HepG2 (cell line): ENCODE measurements around the gene TPST2.

ENCODE experiments used
- ELF4 ChIP-seq: sonication (generic); formaldehyde crosslinking; IDR thresholded peaks from 2 replicates; pipeline ENCODE4 v1.5.0; 2020; ENCODE audit warnings: missing genetic modification reagents, mild to moderate bottlenecking, moderate library complexity, borderline replicate concordance
- NONO ChIP-seq, 2 experiments: fragments of 450-650 bp in 1 of 2; sonication (generic) in 1 of 2; formaldehyde crosslinking in 1 of 2; IDR thresholded peaks in 1 of 2; conservative IDR thresholded peaks in 1 of 2; 2 replicates each; pipeline versions ENCODE4 v1.6.1 to v1.8.0; 2017 to 2022; ENCODE audit warnings: mild to moderate bottlenecking in 1 of 2, missing genetic modification reagents in 1 of 2, moderate library complexity in 1 of 2
- ZNF777 ChIP-seq: sonication (generic); formaldehyde crosslinking; IDR thresholded peaks from 2 replicates; pipeline ENCODE4 v1.4.0; 2020; ENCODE audit warnings: missing genetic modification reagents
- TF ChIP-seq, protein P1 (sequence below): sonication (generic); formaldehyde crosslinking; IDR thresholded peaks from 2 replicates; pipeline ENCODE4 v1.9.0; 2021; ENCODE audit warnings: missing genetic modification reagents, borderline replicate concordance
- TF ChIP-seq, protein P2 (sequence below): sonication (generic); formaldehyde crosslinking; IDR thresholded peaks from 2 replicates; pipeline ENCODE4 v1.8.0; 2023; ENCODE audit warnings: mild to moderate bottlenecking, missing genetic modification reagents
- TF ChIP-seq, protein P3 (sequence below): sonication (generic); formaldehyde crosslinking; IDR thresholded peaks from 2 replicates; pipeline ENCODE4 v1.8.1; 2023; ENCODE audit warnings: missing genetic modification reagents, inconsistent platforms, borderline replicate concordance
- TF ChIP-seq, protein P4 (sequence below): IDR thresholded peaks from 2 replicates; pipeline ENCODE4 v1.6.1; 2012; ENCODE audit warnings: inconsistent platforms

DNA sequence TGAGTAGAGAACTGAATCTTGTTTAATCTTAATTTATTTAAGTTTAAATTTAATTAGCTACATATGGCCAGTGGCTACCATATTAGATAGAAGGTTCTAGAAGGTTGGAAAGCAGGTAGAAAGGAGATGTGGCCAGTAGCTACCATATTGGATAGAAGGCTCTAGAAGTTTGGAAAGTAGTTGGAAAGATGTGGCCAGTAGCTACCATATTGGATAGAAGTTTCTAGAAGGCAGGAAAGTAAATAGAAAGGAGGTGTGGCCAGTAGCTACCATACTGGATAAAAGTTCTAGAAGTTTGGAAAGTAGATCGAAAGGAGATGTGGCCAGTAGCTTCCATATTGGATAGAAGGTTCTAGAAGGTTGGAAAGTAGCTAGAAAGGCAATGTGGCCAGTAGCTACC lies 34.1 kb upstream of the TPST2 start:
- TF ChIP-seq, protein P1, sequence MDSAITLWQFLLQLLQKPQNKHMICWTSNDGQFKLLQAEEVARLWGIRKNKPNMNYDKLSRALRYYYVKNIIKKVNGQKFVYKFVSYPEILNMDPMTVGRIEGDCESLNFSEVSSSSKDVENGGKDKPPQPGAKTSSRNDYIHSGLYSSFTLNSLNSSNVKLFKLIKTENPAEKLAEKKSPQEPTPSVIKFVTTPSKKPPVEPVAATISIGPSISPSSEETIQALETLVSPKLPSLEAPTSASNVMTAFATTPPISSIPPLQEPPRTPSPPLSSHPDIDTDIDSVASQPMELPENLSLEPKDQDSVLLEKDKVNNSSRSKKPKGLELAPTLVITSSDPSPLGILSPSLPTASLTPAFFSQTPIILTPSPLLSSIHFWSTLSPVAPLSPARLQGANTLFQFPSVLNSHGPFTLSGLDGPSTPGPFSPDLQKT (CRISPR knock-in tag) = no peak
- TF ChIP-seq, protein P2, sequence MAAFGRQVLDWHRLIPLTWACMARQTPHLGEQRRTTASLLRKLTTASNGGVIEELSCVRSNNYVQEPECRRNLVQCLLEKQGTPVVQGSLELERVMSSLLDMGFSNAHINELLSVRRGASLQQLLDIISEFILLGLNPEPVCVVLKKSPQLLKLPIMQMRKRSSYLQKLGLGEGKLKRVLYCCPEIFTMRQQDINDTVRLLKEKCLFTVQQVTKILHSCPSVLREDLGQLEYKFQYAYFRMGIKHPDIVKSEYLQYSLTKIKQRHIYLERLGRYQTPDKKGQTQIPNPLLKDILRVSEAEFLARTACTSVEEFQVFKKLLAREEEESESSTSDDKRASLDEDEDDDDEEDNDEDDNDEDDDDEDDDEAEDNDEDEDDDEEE = no peak
- TF ChIP-seq ZNF777 (no peak), NONO (IDR thresholded peaks at IDR 0.05) (no peak), NONO (CRISPR knock-in tag; conservative IDR thresholded peaks at IDR 0.05) (no peak), ELF4 (CRISPR knock-in tag) (no peak)
- TF ChIP-seq, protein P3, sequence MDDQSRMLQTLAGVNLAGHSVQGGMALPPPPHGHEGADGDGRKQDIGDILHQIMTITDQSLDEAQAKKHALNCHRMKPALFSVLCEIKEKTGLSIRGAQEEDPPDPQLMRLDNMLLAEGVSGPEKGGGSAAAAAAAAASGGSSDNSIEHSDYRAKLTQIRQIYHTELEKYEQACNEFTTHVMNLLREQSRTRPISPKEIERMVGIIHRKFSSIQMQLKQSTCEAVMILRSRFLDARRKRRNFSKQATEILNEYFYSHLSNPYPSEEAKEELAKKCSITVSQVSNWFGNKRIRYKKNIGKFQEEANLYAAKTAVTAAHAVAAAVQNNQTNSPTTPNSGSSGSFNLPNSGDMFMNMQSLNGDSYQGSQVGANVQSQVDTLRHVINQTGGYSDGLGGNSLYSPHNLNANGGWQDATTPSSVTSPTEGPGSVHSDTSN (CRISPR knock-in tag) = no peak
- TF ChIP-seq, protein P4, sequence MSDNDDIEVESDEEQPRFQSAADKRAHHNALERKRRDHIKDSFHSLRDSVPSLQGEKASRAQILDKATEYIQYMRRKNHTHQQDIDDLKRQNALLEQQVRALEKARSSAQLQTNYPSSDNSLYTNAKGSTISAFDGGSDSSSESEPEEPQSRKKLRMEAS = no peak
